GM19193 (cell line): ENCODE measurements around the gene ZBTB42.

Experiments used
- POLR2A ChIP-seq: IDR thresholded peaks from 4 replicates; pipeline ENCODE4 v1.6.1; 2011; ENCODE audit not compliant: insufficient read depth, insufficient read length; ENCODE audit errors: extremely low read depth

ZBTB42 gene

DNA sequence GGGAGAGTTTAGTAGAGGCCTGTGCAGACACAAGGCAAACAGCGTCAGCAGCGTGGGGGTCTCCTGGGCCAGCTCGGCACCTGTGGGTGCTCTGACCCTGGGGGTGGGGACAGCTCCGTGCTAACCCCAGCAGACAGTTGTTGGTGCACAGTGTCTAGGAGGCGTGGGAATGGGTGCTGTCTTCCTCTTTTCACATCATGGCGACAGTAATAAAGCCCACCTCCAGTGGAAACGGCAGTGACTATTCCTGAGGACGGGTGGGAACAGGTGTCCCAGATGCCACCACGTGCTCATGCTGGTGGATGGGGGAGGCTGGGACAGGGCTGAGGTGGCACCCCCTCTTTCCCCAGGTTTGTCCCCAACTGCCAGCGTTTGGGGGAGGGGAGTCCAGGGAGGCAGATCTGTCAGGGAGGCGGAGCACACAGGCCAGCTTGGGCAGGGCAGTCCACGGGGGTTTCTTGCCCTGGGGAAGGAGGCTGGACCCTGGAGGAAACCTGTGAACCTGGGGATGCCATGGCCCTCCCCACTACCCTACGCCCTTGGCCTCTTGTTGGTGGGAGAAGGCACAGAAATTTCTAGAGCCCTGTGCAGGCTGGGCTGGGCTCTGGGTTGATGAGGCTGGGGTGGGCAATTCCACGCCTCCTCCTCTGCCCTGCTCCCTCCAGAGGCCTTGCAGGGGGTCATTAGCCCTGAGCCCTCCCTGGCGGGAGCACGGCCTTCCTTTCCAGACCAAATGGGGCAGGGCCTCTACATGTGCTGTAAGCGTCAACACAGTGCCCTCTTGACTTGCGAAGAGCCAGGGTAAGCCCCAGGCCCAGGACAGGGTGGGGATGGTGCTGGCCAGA, 3.8 kb downstream of the ZBTB42 start:
- no peak for TF ChIP-seq POLR2A

DNA sequence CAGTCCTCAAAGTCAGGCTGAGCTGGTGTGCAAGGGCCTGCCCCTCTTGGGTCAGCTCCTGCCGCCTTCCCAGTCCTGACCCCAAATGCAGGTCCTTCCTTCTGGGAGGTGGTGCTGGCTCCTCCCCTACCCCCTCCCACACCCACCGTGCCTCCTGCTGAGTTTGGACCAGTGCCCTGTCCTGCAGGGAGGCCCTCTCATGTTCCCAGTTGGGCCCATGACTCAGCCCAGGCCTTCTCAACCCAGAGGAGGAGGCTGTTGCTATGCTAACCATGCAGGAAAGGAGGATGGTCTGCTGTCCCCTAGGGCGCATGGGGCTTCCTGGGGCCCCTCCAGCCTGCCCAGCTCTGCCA, 4.4 kb downstream of the ZBTB42 start:
- no peak for TF ChIP-seq POLR2A

DNA sequence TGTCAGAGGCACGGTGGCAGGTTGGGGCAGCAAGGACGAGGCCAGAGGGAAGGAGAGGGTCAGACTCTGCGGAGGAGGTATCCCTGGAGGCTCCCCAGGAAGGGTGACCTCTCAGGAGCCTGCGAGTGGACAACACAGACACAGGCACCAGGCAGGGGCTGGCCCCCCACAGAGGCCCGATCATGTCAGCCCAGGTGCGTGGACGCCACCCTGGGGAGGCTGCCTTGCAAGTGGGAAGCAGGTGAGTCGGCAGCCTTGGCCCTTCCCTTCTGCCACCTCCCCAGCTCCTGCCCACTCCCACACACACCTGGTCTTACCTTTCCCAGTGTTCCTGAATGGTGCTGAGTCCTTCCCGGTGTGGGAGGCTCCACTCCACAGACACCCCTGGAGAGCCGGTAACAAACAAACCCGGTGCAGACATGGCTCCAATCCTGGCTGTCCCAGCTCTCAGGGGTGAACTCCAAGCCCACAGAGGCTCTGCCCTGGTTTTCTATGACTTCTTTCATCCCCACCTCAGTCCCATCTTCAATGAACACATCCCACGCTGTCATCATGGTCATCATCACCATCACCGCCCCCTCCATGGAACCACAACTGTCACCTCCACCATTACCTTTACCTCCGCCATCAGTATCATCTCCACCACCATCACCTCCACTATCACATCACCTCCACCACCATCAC, 5.2 kb downstream of the ZBTB42 start:
- no peak for TF ChIP-seq POLR2A

DNA sequence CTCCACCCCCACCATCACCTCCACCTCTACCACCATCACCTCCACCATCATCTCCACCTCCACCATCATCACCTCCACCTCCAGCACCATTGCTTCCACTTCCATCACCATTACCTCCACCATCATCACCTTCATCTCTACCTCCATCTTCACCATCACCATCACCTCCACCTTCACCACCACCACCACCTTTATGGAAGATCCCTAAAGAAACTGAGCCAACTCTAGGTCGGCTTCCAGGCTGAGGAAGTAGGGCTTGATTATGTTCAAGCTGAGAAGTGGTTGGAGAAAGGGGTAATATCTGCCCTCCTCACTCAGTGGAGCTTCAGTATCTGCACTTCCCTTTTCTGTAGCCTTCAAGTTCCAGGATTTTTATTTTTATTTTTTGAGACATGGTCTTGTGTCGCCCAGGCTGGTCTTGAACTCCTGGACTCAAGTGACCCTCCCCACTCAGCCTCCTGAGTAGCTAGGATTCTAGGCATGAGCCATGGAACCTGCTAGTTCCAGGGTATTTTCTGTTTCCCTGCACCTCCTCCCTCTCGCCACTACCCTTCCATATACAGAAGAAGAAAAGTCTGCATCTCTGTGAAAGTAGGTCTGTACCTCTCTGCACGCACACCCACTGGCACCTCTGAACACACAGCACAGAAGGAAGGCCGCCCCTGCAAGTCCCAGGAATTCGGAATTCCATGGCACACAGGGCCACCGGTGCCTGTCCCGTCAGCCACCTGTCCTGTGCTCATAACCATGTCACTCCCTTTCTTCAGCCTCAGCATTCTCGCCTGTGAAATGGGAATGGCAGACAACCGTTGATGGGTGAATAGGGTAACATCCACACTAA, 5.9 kb downstream of the ZBTB42 start:
- TF ChIP-seq POLR2A = no peak

DNA sequence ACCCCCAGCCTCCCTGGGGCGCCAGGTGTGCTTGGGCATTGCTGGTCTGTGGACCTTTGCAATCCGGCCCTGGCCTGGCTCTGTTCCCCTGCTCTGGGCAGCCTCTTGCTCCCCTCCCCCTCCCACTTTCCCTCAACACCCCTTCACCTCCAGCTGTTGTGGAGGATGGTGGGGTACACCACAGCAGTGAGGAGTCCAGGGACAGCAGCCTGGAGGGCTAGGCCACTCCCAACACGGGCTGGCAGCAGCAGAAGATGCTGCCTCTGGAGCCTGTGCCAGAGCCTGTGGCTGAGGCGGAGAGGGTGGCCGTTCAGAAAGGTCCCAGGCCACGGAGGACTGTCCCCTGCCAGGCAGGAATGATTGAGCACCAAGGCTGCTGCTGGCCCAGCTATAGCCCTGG, 7.6 kb downstream of the ZBTB42 start:
- TF ChIP-seq POLR2A = no peak

DNA sequence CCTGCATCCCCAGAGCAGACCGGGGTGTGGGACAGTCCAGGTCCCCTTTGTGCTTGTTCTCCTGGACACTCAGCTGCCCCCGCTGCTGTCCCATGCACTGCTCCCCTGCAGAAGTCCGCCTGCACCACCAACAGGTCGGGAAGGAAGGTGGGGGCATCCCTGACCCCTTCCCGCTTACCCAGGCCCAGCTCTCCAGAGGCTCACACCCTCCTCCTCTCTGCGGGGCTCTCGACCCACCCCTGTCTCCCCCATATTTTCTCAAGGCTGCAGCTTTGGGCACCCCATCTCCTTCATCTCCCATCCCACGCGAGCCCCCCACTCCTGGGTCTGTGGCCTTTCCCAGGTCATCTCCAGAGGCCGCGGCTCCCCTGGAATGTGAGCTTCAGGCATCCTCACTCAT, 9.4 kb downstream of the ZBTB42 start:
- TF ChIP-seq POLR2A = no peak

DNA sequence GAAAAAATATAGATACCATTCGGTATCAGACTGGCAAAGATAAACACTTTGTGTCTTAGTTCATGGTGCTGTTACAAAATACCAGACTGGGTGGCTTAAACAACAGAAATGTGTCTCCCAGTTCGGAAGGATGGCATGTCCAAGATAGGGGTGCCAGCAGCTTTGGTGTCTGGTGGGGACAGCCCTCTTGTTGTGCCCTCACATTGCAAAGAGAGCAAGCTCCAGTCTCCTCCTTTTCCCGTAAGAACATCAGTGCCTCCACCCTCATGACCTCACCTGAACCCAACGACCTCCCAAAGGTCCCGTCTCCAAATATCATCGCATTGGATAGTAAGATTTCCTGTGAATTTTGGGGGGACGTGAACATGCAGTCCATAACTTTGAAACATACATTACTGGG, 12.4 kb downstream of the ZBTB42 start:
- no peak for TF ChIP-seq POLR2A

DNA sequence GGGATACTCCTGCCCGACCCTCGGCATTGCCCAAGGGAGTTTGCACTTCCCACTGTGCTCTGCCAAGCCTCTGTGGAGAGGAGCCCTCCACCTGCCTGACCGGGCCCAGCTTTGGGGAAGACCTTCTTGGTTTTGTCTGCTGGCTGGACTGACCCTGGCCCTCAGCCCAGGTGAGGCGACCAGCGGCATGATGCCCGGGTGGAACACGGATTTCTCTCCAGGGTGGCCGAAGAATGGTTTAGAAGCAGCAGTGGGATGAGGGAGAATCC, 15.6 kb downstream of the ZBTB42 start:
- no peak for TF ChIP-seq POLR2A

DNA sequence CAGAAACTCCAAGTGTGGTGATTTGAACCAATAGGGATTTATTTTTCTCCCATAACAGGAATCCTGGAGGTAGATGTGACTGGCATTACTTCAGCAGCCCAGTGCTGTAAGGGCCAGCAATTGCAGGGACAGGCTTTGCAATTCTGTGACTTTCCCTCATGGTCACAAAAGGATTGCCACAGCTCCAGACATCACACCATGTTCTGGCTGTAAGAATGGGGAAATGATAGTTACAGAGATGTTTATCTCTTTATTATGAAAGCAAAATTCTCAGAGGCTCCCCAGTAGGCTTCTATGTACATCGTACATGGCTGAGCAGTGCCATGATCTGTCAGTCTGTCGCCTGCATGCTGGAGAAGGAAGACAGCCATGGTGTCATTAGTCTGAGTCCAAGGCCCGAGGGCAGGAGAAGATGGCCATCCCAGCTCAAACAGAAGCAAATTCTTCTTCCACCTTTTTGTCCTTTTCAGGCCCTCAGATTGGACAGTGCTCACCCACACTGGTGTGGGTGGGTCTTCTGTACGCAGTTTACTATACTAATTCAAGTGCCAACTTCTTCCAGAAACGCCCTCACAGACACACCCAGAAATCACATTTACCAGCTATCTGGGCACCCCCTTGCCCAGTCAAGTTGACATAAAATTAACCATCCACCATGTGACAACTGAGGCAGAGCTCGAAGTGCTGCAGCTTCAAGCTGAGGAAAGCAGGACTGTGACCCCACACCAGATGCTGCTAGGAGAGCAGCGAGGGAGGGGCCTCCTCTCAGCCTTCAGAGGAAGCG, 17.2 kb downstream of the ZBTB42 start:
- no peak for TF ChIP-seq POLR2A

DNA sequence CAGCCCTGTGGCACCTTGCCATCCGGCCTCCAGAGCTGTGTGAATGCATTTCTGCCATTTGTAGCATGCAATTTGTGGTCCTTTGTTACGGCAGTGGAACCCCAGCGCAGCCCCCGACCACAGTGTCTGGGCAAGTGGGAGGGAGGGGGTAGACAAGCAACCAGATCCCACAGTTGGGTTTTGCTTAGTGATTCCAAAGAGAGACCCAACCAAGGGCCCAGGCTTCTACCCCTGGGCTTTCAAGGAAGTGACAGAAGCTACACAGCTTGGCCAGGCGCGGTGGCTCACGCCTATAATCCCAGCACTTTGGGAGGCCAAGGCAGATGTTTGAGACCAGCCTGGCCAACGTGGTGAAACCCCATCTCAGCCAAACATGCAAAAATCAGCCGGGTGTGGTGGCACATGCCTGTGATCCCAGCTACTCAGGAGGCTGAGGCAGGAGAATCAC, 17.8 kb downstream of the ZBTB42 start:
- TF ChIP-seq POLR2A = no peak

DNA sequence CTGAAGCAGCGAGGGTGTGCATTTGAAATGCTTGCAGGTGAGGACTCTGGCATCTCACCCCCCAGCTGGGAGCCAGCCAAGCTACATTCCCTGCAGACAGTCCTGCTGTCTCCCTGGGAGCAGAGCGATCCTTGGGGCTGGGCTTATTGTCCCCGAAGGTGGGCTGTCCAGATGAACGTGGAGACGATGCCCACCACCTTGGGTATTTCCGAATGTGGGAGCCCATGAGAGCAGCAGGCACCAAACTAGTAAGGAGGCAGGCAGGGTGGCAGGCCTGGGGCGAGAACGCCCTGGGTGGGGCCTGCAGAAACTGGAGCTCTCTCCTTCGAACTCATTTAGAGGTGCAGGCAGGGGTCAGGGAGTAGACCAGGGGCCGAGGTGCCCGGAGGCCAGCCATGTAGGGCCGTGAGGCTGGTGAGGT, 18.5 kb downstream of the ZBTB42 start:
- no peak for TF ChIP-seq POLR2A

DNA sequence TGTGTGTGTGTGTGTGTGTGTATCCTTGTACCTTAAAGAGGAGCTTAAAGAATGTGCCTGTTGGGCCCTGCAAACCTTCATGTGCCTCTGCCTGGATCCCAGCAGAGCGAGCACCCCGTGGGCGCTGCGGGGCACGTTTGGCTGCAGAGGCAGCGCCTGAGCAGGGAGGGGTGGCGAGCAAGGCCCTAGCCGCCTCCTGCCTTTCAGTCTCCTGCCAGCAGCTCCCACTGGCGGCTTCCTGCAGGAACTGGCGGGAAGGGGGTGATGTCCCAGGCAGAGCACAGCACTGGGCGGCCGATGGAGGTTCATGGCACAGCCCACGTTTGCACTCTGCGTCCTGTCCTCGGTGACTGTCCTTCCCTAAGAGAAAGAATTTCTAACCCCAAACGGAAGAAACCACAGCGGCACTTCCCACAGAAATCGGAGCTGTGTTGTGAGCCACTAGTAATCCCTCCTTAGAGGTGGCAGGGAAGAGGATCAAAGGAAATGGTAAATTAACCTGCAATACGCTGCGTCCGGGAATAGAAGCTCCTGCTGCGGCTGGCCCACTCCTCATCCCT, 19.8 kb downstream of the ZBTB42 start:
- no peak for TF ChIP-seq POLR2A

DNA sequence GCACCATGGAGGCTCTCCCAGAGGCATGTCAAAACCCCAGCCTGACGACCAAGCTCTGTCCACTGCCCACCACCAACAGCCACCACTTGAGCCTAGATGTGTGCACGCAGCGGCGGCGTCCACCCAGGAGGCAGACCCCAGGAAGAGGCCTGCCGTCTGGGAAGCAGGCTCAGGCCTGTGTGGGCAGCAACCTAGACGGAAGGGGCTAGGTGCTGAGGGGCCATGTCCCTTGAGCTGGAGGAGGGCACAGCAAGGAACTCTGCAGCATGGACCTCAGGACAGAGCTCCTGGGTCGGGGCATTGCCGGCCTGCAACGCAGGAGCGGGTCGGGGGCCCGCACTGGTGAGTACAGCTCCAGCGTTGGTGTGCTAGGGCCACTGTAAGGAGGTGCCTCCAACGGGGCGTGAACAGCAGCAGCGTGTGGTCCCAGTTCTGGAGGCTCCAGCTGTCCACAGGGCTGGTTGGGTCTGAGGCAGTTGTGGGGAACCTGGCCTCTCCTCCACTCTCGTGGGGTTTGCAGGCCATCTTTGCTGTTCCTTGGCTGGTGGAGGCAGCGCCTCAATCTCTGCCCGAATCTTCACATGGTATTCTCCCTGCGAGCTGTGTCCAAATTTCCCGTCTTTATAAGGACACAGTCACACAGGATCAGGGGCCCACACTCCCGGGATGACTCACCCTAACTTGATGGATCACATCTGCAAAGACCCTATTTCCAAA, 20.5 kb downstream of the ZBTB42 start:
- TF ChIP-seq POLR2A = no peak
